ENCODE data around the gene ATP6V1G3. TPM values are rescaled to one million over a fixed set of nuclear protein-coding genes. Genes with fewer than 3 reads are reported as not detected.

Gene ATP6V1G3
- total and polyA plus RNA-seq, 10 donors: not detected

Other genes starting within 250 kb of the ATP6V1G3 start
- 100 to 1,000 TPM; 439 to 716 (median 526) TPM for gene PTPRC, start 98.4 kb upstream of the ATP6V1G3 start, total RNA-seq
- 10 to 100 TPM; 79.2 to 99.3 (median 92.4) TPM for gene PTPRC, start 98.4 kb upstream of the ATP6V1G3 start, polyA plus RNA-seq

Measured in spleen (tissue), 10 donors.